ENCODE measurements around the gene AGO3.

GRCh38 chr1:35882945-35883634, 47.8 kb upstream of the AGO3 start, which contains the start of gene AGO1:
- TF ChIP-seq CTCF (IDR thresholded peaks at IDR 0.05) = peak; percentile 77 to 99 (median 98)
- peak in 1 of 2 donors; percentile 92 for TF ChIP-seq POLR2A (IDR thresholded peaks at IDR 0.05)
